Measurements from ENCODE around the gene USP25.
A peak's percentile ranks its signal among the peaks of the same experiment; 100 is the strongest.

Gene USP25

DNA sequence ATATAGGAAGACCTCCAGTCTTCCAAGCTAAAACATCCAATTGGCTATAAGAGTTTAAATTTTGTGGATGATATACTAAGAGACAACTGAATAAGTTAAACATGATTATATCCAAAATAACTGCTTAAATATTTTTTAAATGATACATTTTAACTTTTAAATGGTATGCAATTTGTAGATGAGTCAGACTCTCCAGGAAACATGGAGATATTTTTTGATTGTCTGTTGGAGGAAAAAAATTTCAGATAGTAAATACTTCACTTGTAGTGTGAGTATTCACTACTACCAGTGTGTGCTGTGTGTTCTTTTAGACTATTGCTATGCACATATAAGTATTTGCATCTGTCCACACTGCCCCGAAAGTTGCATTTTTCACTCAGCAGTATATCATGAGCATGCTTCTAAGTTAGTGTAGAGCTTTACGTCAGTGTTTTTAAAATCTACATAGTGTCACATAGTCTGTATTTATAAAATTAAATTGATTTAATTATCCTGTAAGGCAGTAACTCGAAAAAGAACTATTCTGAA, 91.1 kb downstream of the USP25 start:
- TF ChIP-seq TAF1 (IDR thresholded peaks at IDR 0.05; ENCODE audit: borderline replicate concordance, low read depth, low read length) = no peak
- DNase-seq (ENCODE audit: insufficient read length) (no peak), FAIRE-seq (no peak)

DNA sequence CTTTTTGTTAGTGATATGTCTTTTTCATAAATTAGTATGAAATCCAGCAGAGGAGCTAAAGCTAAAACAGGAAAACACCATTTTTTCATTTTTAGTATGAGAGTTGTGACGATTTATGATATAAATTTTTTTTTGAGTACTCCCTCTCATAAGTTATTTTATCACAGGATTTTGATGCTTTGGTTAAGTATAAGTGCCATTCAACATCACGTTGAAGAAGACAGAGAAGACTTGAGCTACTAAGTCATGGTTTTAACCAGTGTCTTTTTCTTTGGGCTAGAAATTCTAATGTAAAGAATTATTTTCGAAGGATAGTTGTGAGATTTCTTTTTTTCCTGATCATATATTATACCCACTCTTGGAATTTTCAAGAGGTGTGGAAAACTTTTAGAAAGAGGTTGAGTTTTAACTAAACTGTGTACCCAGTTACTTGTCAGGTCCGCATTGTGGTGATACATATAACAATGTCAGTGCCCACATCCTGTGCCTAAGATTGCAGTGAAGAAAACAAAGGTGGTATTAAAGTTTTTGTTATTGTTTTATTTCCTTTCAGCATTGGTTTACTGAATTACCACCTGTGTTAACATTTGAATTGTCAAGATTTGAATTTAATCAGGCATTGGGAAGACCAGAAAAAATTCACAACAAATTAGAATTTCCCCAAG, 93.8 kb downstream of the USP25 start:
- FAIRE-seq (no peak), DNase-seq (ENCODE audit: insufficient read length) (no peak)

DNA sequence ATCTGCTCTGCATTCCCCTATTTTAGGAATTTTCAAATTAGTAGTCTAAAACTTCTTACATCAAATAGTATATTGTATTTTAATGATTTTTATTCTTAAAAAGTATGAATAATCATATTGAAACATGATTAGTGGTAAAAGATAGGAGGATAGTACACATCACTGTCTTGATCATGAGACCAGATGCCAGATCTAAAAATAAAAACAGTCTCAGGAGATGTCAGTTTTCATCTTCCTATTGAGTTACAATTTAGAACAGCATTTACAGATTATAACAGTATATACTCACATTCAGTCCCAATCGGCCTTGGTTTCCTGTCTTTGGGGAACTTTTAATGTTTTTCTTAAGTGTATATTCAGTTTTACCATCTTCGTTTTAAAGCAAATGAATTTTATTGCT, 95.9 kb downstream of the USP25 start:
- FAIRE-seq = no peak
- DNase-seq (ENCODE audit: insufficient read length) = no peak

More for the DNA sequence above, 93.8 kb downstream of the USP25 start:
- TF ChIP-seq POLR2A (IDR thresholded peaks at IDR 0.05; ENCODE audit: low read depth, low read length) (no peak), TAF1 (IDR thresholded peaks at IDR 0.05; ENCODE audit: borderline replicate concordance, low read depth, low read length) (no peak), POLR2AphosphoS5 (IDR thresholded peaks at IDR 0.05; ENCODE audit: low read depth, low read length) (no peak)

DNA sequence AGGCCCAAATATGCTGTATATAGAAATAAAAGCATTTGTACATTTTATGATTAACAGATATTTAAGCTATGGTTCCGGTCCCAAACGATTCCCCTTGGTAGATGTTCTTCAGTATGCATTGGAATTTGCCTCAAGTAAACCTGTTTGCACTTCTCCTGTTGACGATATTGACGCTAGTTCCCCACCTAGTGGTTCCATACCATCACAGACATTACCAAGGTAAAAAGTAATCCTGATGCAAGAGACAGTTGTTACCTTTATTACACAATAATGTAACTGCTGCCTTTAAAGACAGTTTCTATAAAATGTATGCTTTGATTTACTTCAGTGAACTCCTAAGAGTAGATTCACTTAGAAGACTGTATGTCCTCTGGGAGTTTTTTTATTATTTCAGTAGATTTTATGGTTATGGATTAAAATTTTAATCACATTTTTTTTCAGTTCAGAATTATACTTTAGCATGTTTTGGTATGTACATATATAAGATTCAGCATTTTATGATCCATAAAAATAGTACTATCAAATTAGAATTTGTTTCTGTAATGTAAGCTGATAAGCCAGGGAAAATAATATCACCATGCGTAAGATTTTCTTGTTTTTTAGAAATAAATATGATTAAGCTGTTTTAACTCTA, 96.5 kb downstream of the USP25 start:
- DNase-seq (ENCODE audit: insufficient read length) (no peak), FAIRE-seq (peak; percentile 73)
- no peak for TF ChIP-seq POLR2AphosphoS5 (IDR thresholded peaks at IDR 0.05; ENCODE audit: low read depth, low read length)
- no peak for TF ChIP-seq POLR2A (IDR thresholded peaks at IDR 0.05; ENCODE audit: low read depth, low read length)
- TF ChIP-seq TAF1 (IDR thresholded peaks at IDR 0.05; ENCODE audit: borderline replicate concordance, low read depth, low read length) = no peak

More for the DNA sequence above, 95.9 kb downstream of the USP25 start:
- no peak for TF ChIP-seq TAF1 (IDR thresholded peaks at IDR 0.05; ENCODE audit: borderline replicate concordance, low read depth, low read length)
- no peak for TF ChIP-seq POLR2A (IDR thresholded peaks at IDR 0.05; ENCODE audit: low read depth, low read length)
- no peak for TF ChIP-seq POLR2AphosphoS5 (IDR thresholded peaks at IDR 0.05; ENCODE audit: low read depth, low read length)

DNA sequence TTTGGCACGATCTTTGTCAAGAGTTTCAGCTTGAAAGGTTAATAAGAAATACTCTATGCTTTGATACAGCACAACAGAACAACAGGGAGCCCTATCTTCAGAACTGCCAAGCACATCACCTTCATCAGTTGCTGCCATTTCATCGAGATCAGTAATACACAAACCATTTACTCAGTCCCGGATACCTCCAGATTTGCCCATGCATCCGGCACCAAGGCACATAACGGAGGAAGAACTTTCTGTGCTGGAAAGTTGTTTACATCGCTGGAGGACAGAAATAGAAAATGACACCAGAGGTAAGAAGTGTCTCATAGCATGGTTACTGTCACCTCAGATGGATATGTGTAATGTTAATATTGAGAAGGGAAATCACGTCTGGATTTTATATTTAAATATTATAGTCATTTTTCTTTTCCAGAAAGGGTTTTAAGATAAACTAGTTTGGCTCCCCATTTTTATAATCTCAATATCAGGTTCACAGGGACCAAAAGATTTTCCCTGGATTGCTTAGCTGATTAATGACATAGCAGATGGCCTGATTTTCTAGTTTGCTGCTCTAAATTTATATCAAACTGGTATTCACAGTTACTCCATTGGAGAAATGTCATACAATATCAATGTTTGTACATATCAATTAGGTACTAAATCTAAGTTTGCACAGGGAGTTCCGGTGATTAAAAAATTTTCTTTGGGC, 97.3 kb downstream of the USP25 start:
- no peak for DNase-seq (ENCODE audit: insufficient read length)
- FAIRE-seq = no peak

DNA sequence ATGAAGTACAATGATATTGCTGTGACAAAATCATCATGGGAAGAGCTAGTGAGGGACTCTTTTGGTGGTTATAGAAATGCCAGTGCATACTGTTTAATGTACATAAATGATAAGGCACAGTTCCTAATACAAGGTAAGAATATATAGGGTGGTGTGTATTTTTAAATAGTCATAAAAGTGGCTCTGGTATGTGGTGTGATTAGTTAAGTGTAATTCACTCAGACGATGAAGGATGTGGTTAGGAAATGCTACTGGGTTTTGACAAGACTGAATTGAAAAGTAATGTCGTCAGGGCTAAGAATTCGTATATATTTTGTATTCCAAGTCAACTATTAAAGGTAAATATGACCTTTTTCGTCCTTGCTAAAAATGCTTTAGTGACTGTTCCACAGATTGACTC, 101.7 kb downstream of the USP25 start:
- DNase-seq (ENCODE audit: insufficient read length) = no peak
- FAIRE-seq = no peak
- no peak for TF ChIP-seq POLR2AphosphoS5 (IDR thresholded peaks at IDR 0.05; ENCODE audit: low read depth, low read length)
- TF ChIP-seq POLR2A (IDR thresholded peaks at IDR 0.05; ENCODE audit: low read depth, low read length) = no peak
- no peak for TF ChIP-seq TAF1 (IDR thresholded peaks at IDR 0.05; ENCODE audit: borderline replicate concordance, low read depth, low read length)

More for the DNA sequence above, 97.3 kb downstream of the USP25 start:
- TF ChIP-seq POLR2A (IDR thresholded peaks at IDR 0.05; ENCODE audit: low read depth, low read length) = no peak
- TF ChIP-seq TAF1 (IDR thresholded peaks at IDR 0.05; ENCODE audit: borderline replicate concordance, low read depth, low read length) = no peak
- no peak for TF ChIP-seq POLR2AphosphoS5 (IDR thresholded peaks at IDR 0.05; ENCODE audit: low read depth, low read length)

DNA sequence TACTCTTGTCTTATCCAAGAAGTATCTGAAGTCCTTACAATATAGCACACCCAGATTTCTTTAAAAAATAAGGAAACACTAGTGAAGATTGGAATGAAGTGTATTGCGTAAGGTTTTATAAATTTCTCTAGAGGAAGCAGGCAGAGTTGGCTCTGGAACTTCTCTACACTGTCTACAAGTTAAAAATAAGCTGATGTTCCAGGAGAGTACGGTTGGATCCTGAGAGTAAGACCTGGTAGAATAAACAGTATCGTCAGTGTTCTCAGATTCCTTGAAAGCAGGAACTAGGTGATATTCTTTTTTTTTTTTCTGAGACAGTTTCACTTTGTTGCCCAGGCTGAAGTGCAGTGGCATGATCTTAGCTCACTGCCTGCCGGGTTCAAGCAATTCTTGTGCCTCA, 107.9 kb downstream of the USP25 start:
- TF ChIP-seq POLR2A (IDR thresholded peaks at IDR 0.05; ENCODE audit: low read depth, low read length) = no peak
- TF ChIP-seq TAF1 (IDR thresholded peaks at IDR 0.05; ENCODE audit: borderline replicate concordance, low read depth, low read length) = no peak
- TF ChIP-seq POLR2AphosphoS5 (IDR thresholded peaks at IDR 0.05; ENCODE audit: low read depth, low read length) = no peak
- FAIRE-seq (no peak), DNase-seq (ENCODE audit: insufficient read length) (no peak)

DNA sequence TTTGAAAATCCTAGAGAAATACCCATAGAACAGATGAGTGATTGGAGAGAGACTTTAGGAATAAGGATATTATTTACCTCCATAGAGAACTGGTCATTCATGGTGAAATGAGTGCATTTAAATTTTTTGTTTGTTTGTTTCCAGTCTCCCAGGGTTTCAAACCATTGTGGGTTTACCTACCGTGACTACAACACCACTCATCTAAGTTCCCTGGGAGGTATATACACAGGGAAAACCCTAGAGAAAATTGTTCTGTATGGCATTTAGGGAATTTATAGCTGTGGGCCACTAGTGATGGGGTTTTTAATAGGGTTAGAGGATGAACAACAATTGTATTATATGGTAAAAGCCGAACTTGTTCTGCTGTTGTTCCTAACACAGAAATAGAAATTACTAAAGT, 109.2 kb downstream of the USP25 start:
- no peak for FAIRE-seq
- no peak for DNase-seq (ENCODE audit: insufficient read length)
- no peak for TF ChIP-seq POLR2A (IDR thresholded peaks at IDR 0.05; ENCODE audit: low read depth, low read length)
- no peak for TF ChIP-seq TAF1 (IDR thresholded peaks at IDR 0.05; ENCODE audit: borderline replicate concordance, low read depth, low read length)
- TF ChIP-seq POLR2AphosphoS5 (IDR thresholded peaks at IDR 0.05; ENCODE audit: low read depth, low read length) = no peak

DNA sequence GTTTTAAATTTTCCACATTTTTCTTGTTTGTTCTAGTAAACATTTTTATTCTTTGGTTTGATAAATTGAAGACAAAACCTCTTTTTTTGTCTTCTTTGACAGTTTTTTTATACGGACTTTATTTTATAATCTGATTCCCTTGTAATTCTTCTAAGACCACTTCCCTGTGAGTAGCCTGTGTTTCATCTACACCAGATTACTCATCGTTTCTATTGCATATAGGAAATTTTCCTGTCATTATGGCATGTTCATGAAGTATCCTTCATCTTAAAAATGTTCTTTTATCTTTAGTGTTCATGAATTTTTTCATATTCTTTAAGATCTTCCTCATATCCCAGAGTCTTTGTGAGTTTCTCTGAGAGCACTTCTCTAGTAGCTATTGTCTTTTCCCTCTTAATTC, 109.8 kb downstream of the USP25 start:
- TF ChIP-seq POLR2A (IDR thresholded peaks at IDR 0.05; ENCODE audit: low read depth, low read length) (no peak), TAF1 (IDR thresholded peaks at IDR 0.05; ENCODE audit: borderline replicate concordance, low read depth, low read length) (no peak), POLR2AphosphoS5 (IDR thresholded peaks at IDR 0.05; ENCODE audit: low read depth, low read length) (no peak)
- DNase-seq (ENCODE audit: insufficient read length) = no peak
- FAIRE-seq = no peak

DNA sequence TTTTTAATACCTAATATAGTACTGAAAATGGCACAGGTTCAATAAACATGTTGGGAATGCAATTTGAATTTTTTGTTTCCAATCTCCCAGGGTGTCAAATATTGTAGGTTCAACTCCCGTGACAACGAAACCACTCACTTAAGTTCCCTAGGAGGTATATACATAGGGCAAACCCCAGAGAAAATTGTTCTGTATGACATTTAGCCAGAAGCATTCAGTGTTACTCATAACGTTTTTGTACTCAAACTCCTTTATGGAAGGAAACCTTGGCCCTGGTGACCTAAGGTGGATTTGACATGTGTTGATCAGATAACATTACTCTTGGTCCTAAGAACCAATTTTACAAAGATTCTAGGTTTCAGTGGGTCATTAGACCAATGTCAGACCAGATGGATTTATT, 110.6 kb downstream of the USP25 start:
- DNase-seq (ENCODE audit: insufficient read length) (no peak), FAIRE-seq (no peak)
- TF ChIP-seq POLR2AphosphoS5 (IDR thresholded peaks at IDR 0.05; ENCODE audit: low read depth, low read length) (no peak), POLR2A (IDR thresholded peaks at IDR 0.05; ENCODE audit: low read depth, low read length) (no peak), TAF1 (IDR thresholded peaks at IDR 0.05; ENCODE audit: borderline replicate concordance, low read depth, low read length) (no peak)

DNA sequence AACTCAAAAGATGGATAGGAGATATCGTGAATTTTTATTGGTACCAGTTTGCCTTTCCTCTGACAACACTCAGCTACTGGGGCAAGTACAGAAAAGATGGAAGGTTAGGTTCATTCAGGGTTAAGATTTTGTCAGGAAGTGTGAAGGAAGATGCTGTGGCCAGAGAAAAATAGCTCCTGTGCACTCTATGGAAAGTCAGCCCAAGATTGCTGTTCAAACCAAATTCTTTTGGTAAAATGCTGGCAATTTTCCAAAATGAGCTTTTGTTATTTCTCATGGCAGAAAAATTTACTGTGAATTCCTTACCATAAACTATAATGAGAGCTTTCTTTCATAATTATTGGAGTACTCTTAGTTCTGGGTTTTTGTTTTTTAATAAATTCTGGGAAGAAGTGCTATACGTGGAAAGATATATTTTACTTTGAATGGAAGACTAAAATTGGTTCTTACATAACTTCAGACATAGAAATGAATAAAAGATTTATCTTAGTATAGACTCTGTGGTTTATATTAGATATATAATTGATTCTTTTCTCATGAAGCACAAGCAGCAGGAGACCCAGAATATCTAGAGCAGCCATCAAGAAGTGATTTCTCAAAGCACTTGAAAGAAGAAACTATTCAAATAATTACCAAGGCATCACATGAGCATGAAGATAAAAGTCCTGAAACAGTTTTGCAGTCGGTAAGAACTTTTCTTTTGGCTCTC, 112.2 kb downstream of the USP25 start:
- DNase-seq (ENCODE audit: insufficient read length) (no peak), FAIRE-seq (no peak)
- TF ChIP-seq TAF1 (IDR thresholded peaks at IDR 0.05; ENCODE audit: borderline replicate concordance, low read depth, low read length) = no peak
- TF ChIP-seq POLR2AphosphoS5 (IDR thresholded peaks at IDR 0.05; ENCODE audit: low read depth, low read length) = no peak
- TF ChIP-seq POLR2A (IDR thresholded peaks at IDR 0.05; ENCODE audit: low read depth, low read length) = no peak

All from GM12892 (cell line).